DND-41 (cell line): ENCODE results near the gene TPRG1.

Experiments used
- CTCF ChIP-seq: IDR thresholded peaks from 2 replicates; pipeline ENCODE4 v1.5.1; 2012; ENCODE audit warnings: borderline replicate concordance, low read length, moderate library complexity, mild to moderate bottlenecking; ENCODE audit not compliant: poor library complexity, severe bottlenecking; ENCODE audit errors: extremely low read depth
- EZH2 ChIP-seq: IDR thresholded peaks from 3 replicates; pipeline ENCODE4 v1.6.1; 2012; ENCODE audit warnings: borderline replicate concordance, low read depth, mild to moderate bottlenecking, moderate library complexity, low read length, inconsistent platforms; ENCODE audit not compliant: severe bottlenecking

GRCh38 chr3:189260556-189261493, 89.1 kb downstream of the TPRG1 start:
- TF ChIP-seq CTCF (no peak), EZH2 (no peak)
